Measurements from ENCODE around the gene MYMX. TPM values are rescaled to one million over a fixed set of nuclear protein-coding genes. Genes with fewer than 3 reads are reported as not detected.
A peak's percentile ranks its signal among the peaks of the same experiment; 100 is the strongest.

The MYMX gene
- total and polyA plus RNA-seq, 2 of the 13 experiments (the other 11 are each of a cell fraction or from before 2014, with no cell fraction given), result not detected

- TF ChIP-seq SP2 (CRISPR knock-in tag; IDR thresholded peaks at IDR 0.05) (peak; percentile 54; the same call in 1 of the 2 replicates), ZNF468 (CRISPR knock-in tag; IDR thresholded peaks at IDR 0.05) (no peak), HDAC1 (CRISPR knock-in tag; IDR thresholded peaks at IDR 0.05) (peak; percentile 73), ZNF280D (CRISPR knock-in tag; IDR thresholded peaks at IDR 0.05) (no peak), ZNF607 (CRISPR knock-in tag; IDR thresholded peaks at IDR 0.05; ENCODE audit: borderline replicate concordance) (peak; percentile 93), HMGXB3 (CRISPR knock-in tag; IDR thresholded peaks at IDR 0.05; ENCODE audit: borderline replicate concordance) (no peak), NFE2 (CRISPR knock-in tag; IDR thresholded peaks at IDR 0.05) (no peak), ZMAT3 (CRISPR knock-in tag; conservative IDR thresholded peaks at IDR 0.05) (peak; percentile 89), AGO2 (optimal IDR thresholded peaks at IDR 0.05; ENCODE audit: low read depth, low read length) (peak; percentile 39), ZNF766 (CRISPR knock-in tag; IDR thresholded peaks at IDR 0.05; ENCODE audit: borderline replicate concordance) (peak; percentile 96), ZMYM3 (CRISPR knock-in tag; IDR thresholded peaks at IDR 0.05) (0 out of 2 replicates have a peak, but pooled peaks have one; percentile 46), ZNF552 (CRISPR knock-in tag; IDR thresholded peaks at IDR 0.05; ENCODE audit: borderline replicate concordance) (no peak), SATB2 (CRISPR knock-in tag; IDR thresholded peaks at IDR 0.05) (0 out of 2 replicates have a peak, but pooled peaks have one; percentile 26), RXRA (CRISPR knock-in tag; IDR thresholded peaks at IDR 0.05) (0 out of 2 replicates have a peak, but pooled peaks have one; percentile 24), CSRNP1 (CRISPR knock-in tag; IDR thresholded peaks at IDR 0.05) (peak; percentile 63), BRD4 (CRISPR knock-in tag; IDR thresholded peaks at IDR 0.05) (0 out of 2 replicates have a peak, but pooled peaks have one; percentile 49), PHB2 (IDR thresholded peaks at IDR 0.05; ENCODE audit: partially characterized antibody) (no peak), CBX2 (IDR thresholded peaks at IDR 0.05; ENCODE audit: low read depth, low read length) (no peak), CBX2 (CRISPR knock-in tag; IDR thresholded peaks at IDR 0.05; ENCODE audit: low read depth) (0 out of 2 replicates have a peak, but pooled peaks have one; percentile 20), ETV5 (CRISPR knock-in tag; IDR thresholded peaks at IDR 0.05; ENCODE audit: borderline replicate concordance) (peak; percentile 24; the same call in 1 of the 2 replicates), ZNF556 (CRISPR knock-in tag; IDR thresholded peaks at IDR 0.05; ENCODE audit: borderline replicate concordance) (peak; percentile 24; the same call in 1 of the 2 replicates)
Measured at GRCh38 chr6:44223319-44224028, 6.7 kb downstream of the MYMX start, which contains the start of gene SLC29A1 (continued).
